Panc1 (cell line): ENCODE measurements around the gene EME2. TPM values are rescaled to one million over a fixed set of nuclear protein-coding genes. Genes with fewer than 3 reads are reported as not detected.

ENCODE experiments used
- ATAC-seq: fragments of 200-7000 bp; cut with Tn5 transposase; 2 replicates; pipeline ENCODE4 v1.9.1; 2020; ENCODE audit warnings: mild to moderate bottlenecking, moderate library complexity
- BruUV-seq: library from RNA; stranded (reverse); fragments of 400-500 nt; replicated peaks from 2 replicates; lab custom pipeline; 2021; lab: Mats Ljungman, UMichigan
- CTCF ChIA-PET: fragments of 300-600 bp; sonication (Branson Sonifier 250); formaldehyde crosslinking; loops from one replicate; lab custom pipeline; 2022; ENCODE audit warnings: antibody characterized with exemption; lab: Charles Lee
- POLR2A ChIA-PET: fragments of 300-600 bp; sonication (Branson Sonifier 250); formaldehyde crosslinking; loops from one replicate; lab custom pipeline; 2022; ENCODE audit warnings: antibody characterized with exemption; lab: Charles Lee
- DNase-seq: peaks from one replicate; pipeline ENCODE4 v3.0.0-alpha.2; 2010; ENCODE audit warnings: low read depth, low spot score
- H3K27ac ChIP-seq: 2 replicates; pipeline ENCODE4 v1.5.1; 2011; ENCODE audit warnings: mild to moderate bottlenecking, low read length, inconsistent platforms
- H3K27me3 ChIP-seq: fragments of 200-500 bp; sonication (Bioruptor generic); 2 replicates; pipeline ENCODE4 v1.6.0; 2014; ENCODE audit warnings: low read length, inconsistent platforms; ENCODE audit not compliant: control insufficient read depth, insufficient read depth
- H3K36me3 ChIP-seq: fragments of 200-500 bp; sonication (Bioruptor generic); 2 replicates; pipeline ENCODE4 v1.5.1; 2014; ENCODE audit warnings: inconsistent platforms, mild to moderate bottlenecking, low read length, moderate library complexity; ENCODE audit not compliant: control insufficient read depth, insufficient read depth
- H3K4me1 ChIP-seq: 2 replicates; pipeline ENCODE4 v1.5.1; 2011; ENCODE audit warnings: inconsistent platforms, mild to moderate bottlenecking, low read length, moderate library complexity; ENCODE audit not compliant: control insufficient read depth, insufficient read depth
- H3K4me3 ChIP-seq, 2 experiments: 2 replicates each; pipeline ENCODE4 v1.5.1; 2011 to 2012; ENCODE audit warnings: low read depth in 2 of 2, low read length in 2 of 2, mild to moderate bottlenecking in 2 of 2, inconsistent platforms in 1 of 2, moderate library complexity in 1 of 2
- H3K9me3 ChIP-seq: fragments of 200-500 bp; sonication (Bioruptor generic); 2 replicates; pipeline ENCODE4 v1.5.1; 2014; ENCODE audit warnings: low read depth, mild to moderate bottlenecking, inconsistent platforms, low read length, moderate library complexity; ENCODE audit not compliant: control insufficient read depth, insufficient read depth
- CTCF ChIP-seq: fragments of 450-650 bp; IDR thresholded peaks from 2 replicates; pipeline ENCODE4 v1.5.1; 2017; ENCODE audit warnings: mild to moderate bottlenecking
- POLR2AphosphoS5 ChIP-seq: IDR thresholded peaks from 2 replicates; pipeline ENCODE4 v1.6.1; 2012; ENCODE audit warnings: mild to moderate bottlenecking, low read depth, low read length, moderate library complexity
- REST ChIP-seq, 2 experiments: IDR thresholded peaks; 2 replicates each; pipeline ENCODE4 v1.6.1; 2011 to 2012; ENCODE audit warnings: low read depth in 2 of 2, control low read depth in 1 of 2, low read length in 1 of 2, mild to moderate bottlenecking in 1 of 2, moderate library complexity in 1 of 2; ENCODE audit not compliant: insufficient read depth in 1 of 2
- SIN3A ChIP-seq: IDR thresholded peaks from 2 replicates; pipeline ENCODE4 v1.6.1; 2012; ENCODE audit warnings: low read depth, mild to moderate bottlenecking, low read length, moderate library complexity, borderline replicate concordance; ENCODE audit not compliant: insufficient read depth
- TCF7L2 ChIP-seq: IDR thresholded peaks from 2 replicates; pipeline ENCODE4 v1.6.1; 2011; ENCODE audit warnings: mild to moderate bottlenecking, low read depth, low read length, inconsistent platforms
- in situ Hi-C: cut with HindIII; loops from 2 replicates; pipeline ENCODE4 v1.10.0; 2016; ENCODE audit warnings: low sequenced_read_pairs, low pct_unique_long_range_greater_than_20kb
- intact Hi-C: fragments of 100-400 bp; cut with micrococcal nuclease; formaldehyde crosslinking; loops from one replicate; pipeline ENCODE4 v1.10.0; 2022; ENCODE audit not compliant: unreplicated experiment
- total RNA-seq: library from RNA; stranded (reverse); gene quantifications from one replicate; pipeline ENCODE4 v1.2.1, GENCODE V29; 2021; ENCODE audit not compliant: unreplicated experiment

EME2 gene
- total RNA-seq, 1 experiment from 2014 or later, result 53.4 TPM

GRCh38 chr16:1767116-1767994 is 5.3 kb upstream of the EME2 start:
- no peaks in the 10 kb centered on the region for H3K9me3 ChIP-seq
- ChIA-PET POLR2A (interaction anchor here (0.6 kb wide), 1 partner anchor 13 kb away, joined by 10 read pairs; no protein-coding TSS in a partner anchor), CTCF (no interaction called here)
- H3K4me3 ChIP-seq, result no peak overlapping the region
- no peak for DNase-seq
- in situ Hi-C loops (no loop called here), intact Hi-C loops (no loop called here)
- peaks cover 14% of the 10 kb centered on the region for H3K4me1 ChIP-seq
- no TSS peak for BruUV-seq
- TF ChIP-seq SIN3A, result no peak
- TF ChIP-seq POLR2AphosphoS5, result no peak
- TF ChIP-seq TCF7L2, result no peak
- no peak for TF ChIP-seq REST (IDR thresholded peaks at IDR 0.05; ENCODE audit: insufficient read depth in 1 of 2, low read depth in 2 of 2, low read length in 1 of 2)
- no peak for TF ChIP-seq CTCF
- no peaks in the 10 kb centered on the region for H3K27me3 ChIP-seq
- H3K27ac ChIP-seq, result no peak overlapping the region
- no peaks in the 10 kb centered on the region; the same call in 1 of the 2 replicates for H3K36me3 ChIP-seq
- ATAC-seq, result no peak

- intact Hi-C loops, result no loop called here
- CTCF ChIA-PET, result interaction anchor here (0.8 kb wide), 1 partner anchor 96 kb away, joined by 3 read pairs; no protein-coding TSS in a partner anchor
- in situ Hi-C loops, result no loop called here
- POLR2A ChIA-PET, result interaction anchor here (0.6 kb wide), 1 partner anchor 14 kb away, joined by 10 read pairs; no protein-coding TSS in a partner anchor
- Histone ChIP-seq H3K27me3 (no peaks in the 10 kb centered on the region), H3K36me3 (no peaks in the 10 kb centered on the region; the same call in 1 of the 2 replicates), H3K4me3 (no peak overlapping the region), H3K4me1 (peaks cover 14% of the 10 kb centered on the region), H3K9me3 (no peaks in the 10 kb centered on the region), H3K27ac (no peak overlapping the region)
- DNase-seq (no peak), ATAC-seq (no peak)
- no TSS peak for BruUV-seq
- no peak for TF ChIP-seq TCF7L2
- no peak for TF ChIP-seq CTCF
- no peak for TF ChIP-seq POLR2AphosphoS5
- no peak for TF ChIP-seq REST (IDR thresholded peaks at IDR 0.05; ENCODE audit: insufficient read depth in 1 of 2, low read depth in 2 of 2, low read length in 1 of 2)
- TF ChIP-seq SIN3A, result no peak
These were observed 4.4 kb upstream of the EME2 start for GRCh38 chr16:1768061-1768766.
